Rectal smooth muscle tissue (tissue), 1 donor: ENCODE data around the gene PKD1L1.

Source experiments
- H3K27ac ChIP-seq: one replicate; pipeline ENCODE4 v1.7.0; 2013; ENCODE audit warnings: low read depth, low read length, inconsistent platforms
- H3K27me3 ChIP-seq: one replicate; pipeline ENCODE4 v1.7.0; 2013; ENCODE audit warnings: low read length; ENCODE audit not compliant: control insufficient read depth, insufficient read depth
- H3K36me3 ChIP-seq: one replicate; pipeline ENCODE4 v1.7.0; 2013; ENCODE audit warnings: low read length; ENCODE audit not compliant: control insufficient read depth, insufficient read depth
- H3K4me1 ChIP-seq: one replicate; pipeline ENCODE4 v1.7.0; 2013; ENCODE audit warnings: low read length; ENCODE audit not compliant: control insufficient read depth, insufficient read depth
- H3K4me3 ChIP-seq: one replicate; pipeline ENCODE4 v1.7.0; 2013; ENCODE audit warnings: low read length
- H3K9ac ChIP-seq: one replicate; pipeline ENCODE4 v1.7.0; 2013; ENCODE audit warnings: low read length

Gene PKD1L1

DNA sequence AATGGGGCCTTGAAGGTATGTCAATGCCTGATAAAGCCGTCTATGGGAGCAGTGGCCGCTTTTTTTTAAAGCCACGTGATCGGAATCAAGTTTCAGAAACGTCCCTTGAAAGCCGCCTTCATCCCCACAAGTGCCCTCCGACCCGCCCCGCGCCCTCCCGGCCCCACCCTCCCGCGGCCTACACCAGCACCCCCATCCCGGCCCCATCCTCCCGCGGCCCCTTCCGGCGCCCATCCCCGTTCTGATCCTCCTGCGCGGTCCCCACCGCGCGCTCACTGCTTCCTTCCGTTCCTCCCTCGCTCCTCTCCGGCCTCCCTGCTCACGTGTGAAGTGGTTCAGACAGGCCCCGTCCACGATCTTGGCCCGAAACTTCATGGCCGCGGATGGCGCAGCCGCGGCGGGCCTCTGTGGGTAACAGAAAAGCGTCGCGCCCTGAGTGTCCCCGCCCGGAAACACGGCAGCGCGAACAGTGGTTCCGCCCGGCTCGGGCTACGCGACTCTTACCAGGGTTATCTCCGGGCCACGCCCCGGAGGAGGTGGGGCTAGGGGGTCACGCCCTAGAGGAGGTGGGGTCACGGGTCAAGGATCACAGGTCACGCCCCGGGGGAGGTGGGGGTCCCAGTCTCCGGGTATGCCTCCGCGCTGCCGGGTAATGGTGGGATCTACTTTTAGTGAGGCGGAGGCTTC lies 31.0 kb upstream of the PKD1L1 start, which contains the start of gene HUS1:
TSS of gene HUS1 (minus strand) at position 471 of the 687 bp plus-strand sequence. CDS start at position 375, 96 bp downstream.
- Histone ChIP-seq H3K4me3 (peak within 1 kb of the TSS; percentile 87), H3K4me1 (peaks cover 7% of the 10 kb centered on the region), H3K27me3 (no peaks in the 10 kb centered on the region), H3K36me3 (peaks cover 20% of the 10 kb centered on the region), H3K9ac (peak within 1 kb of the TSS; percentile 88), H3K27ac (peak within 1 kb of the TSS; percentile 91)

- Histone ChIP-seq H3K4me1 (peaks cover 7% of the 10 kb centered on the region), H3K27ac (peak overlapping the region; percentile 91), H3K9ac (peak overlapping the region; percentile 88)
These were observed 30.5 kb upstream of the PKD1L1 start for GRCh38 chr7:47978790-47979144.

GRCh38 chr7:47973739-47974138 lies 25.5 kb upstream of the PKD1L1 start:
- no peak overlapping the region for H3K9ac ChIP-seq
- H3K4me1 ChIP-seq: peaks cover 5% of the 10 kb centered on the region
- no peak overlapping the region for H3K4me3 ChIP-seq
- no peak overlapping the region for H3K27ac ChIP-seq
- H3K36me3 ChIP-seq: peaks cover 22% of the 10 kb centered on the region
- H3K27me3 ChIP-seq: no peaks in the 10 kb centered on the region

More at GRCh38 chr7:47978790-47979144, 30.5 kb upstream of the PKD1L1 start:
- Histone ChIP-seq H3K27me3 (no peaks in the 10 kb centered on the region), H3K36me3 (peaks cover 22% of the 10 kb centered on the region), H3K4me3 (peak overlapping the region; percentile 87)

DNA sequence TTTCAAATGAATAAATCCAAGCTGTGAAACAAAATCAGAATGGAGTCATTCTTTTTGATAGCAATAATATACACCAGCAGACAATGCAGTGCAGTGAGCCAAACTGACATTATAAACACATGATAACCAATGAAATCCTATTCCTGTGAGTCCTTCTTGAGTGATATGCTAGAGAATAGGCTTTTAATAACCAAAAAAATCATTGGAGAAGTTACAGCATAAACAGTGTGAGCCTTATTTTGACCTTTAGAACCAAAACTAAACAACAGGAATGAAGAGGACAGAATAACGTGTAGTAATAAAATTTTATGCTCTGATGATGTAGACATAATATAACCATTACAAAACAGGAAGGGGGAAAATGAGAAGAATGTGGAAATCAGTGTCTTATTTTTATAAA lies 22.5 kb upstream of the PKD1L1 start:
- no peak overlapping the region for H3K9ac ChIP-seq
- H3K36me3 ChIP-seq: peaks cover 28% of the 10 kb centered on the region
- no peak overlapping the region for H3K4me3 ChIP-seq
- H3K27ac ChIP-seq: no peak overlapping the region
- no peaks in the 10 kb centered on the region for H3K27me3 ChIP-seq
- no peaks in the 10 kb centered on the region for H3K4me1 ChIP-seq

- Histone ChIP-seq H3K4me1 (no peaks in the 10 kb centered on the region), H3K9ac (no peak overlapping the region), H3K36me3 (peaks cover 26% of the 10 kb centered on the region), H3K4me3 (no peak overlapping the region), H3K27me3 (no peaks in the 10 kb centered on the region), H3K27ac (no peak overlapping the region)
These were observed 20.8 kb upstream of the PKD1L1 start for GRCh38 chr7:47968847-47969774.

DNA sequence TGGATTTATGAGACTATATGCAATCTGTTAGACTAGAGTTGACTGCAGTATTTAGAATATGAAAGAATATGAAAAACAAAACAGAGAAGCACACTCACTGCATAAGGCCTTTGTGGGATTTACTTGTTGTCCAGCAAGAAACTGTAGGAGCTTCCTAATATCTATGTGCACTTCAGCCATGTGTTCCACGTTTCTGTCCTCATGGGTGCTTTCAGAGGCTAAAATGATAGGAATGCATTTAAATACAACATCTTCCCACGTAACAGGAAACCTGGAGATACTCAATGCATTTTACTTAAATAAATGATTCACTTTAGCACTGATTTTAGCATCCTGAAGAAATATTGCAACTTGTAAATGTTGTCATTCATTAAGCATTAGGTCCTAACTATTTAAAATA lies 19.4 kb upstream of the PKD1L1 start:
- Histone ChIP-seq H3K27ac (no peak overlapping the region), H3K27me3 (no peaks in the 10 kb centered on the region), H3K4me3 (no peak overlapping the region), H3K9ac (no peak overlapping the region), H3K4me1 (no peaks in the 10 kb centered on the region), H3K36me3 (peaks cover 27% of the 10 kb centered on the region)

GRCh38 chr7:47967123-47967522 lies 18.9 kb upstream of the PKD1L1 start:
- H3K36me3 ChIP-seq: peaks cover 28% of the 10 kb centered on the region
- no peaks in the 10 kb centered on the region for H3K4me1 ChIP-seq
- H3K9ac ChIP-seq: no peak overlapping the region
- H3K4me3 ChIP-seq: no peak overlapping the region
- no peak overlapping the region for H3K27ac ChIP-seq
- no peaks in the 10 kb centered on the region for H3K27me3 ChIP-seq

DNA sequence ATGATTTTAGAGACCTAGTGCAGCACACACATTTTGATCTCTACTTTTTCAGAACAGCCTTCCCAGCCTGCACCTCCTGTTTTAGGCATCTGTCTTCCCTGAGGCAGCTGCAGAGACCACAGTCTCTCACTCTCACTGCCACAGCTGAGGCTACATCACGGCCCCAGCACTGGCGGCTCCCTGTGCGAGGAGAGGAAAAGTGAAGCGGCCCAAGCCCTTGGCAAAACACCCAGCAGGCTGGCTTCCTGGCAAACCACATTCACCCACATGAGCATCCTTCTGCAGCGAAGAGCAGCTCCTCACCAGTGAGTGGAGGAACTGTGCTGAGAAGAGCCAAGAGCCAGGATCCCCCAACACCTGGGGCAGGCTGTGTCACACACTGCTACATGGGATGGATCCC lies 17.2 kb upstream of the PKD1L1 start:
- Histone ChIP-seq H3K36me3 (peaks cover 28% of the 10 kb centered on the region), H3K9ac (no peak overlapping the region), H3K27me3 (no peaks in the 10 kb centered on the region), H3K4me3 (no peak overlapping the region), H3K4me1 (no peaks in the 10 kb centered on the region), H3K27ac (no peak overlapping the region)

DNA sequence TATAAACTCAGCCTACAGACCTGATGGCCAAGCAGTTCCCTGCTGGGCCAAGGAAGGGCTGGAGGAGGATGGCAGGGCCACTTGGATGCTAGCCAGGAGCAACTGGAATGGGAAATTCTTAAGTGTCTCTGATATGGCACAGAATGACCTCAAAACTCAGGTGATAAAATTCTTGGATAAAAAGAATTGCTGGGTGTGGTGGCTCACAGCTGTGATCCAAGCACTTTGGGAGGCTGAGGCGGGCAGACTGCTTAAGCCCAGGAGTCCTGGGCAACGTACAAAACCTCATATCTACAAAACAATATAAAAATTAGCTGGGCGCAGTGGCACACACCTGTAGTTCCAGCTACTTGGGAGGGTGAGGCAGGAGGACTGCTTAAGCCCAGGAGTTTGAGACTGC lies 14.0 kb upstream of the PKD1L1 start:
- no peak overlapping the region for H3K27ac ChIP-seq
- H3K4me3 ChIP-seq: no peak overlapping the region
- H3K9ac ChIP-seq: no peak overlapping the region
- peaks cover 27% of the 10 kb centered on the region for H3K36me3 ChIP-seq
- no peaks in the 10 kb centered on the region for H3K27me3 ChIP-seq
- H3K4me1 ChIP-seq: no peaks in the 10 kb centered on the region

- Histone ChIP-seq H3K36me3 (peaks cover 5% of the 10 kb centered on the region), H3K4me3 (no peak overlapping the region), H3K4me1 (no peaks in the 10 kb centered on the region), H3K9ac (no peak overlapping the region), H3K27ac (no peak overlapping the region), H3K27me3 (no peaks in the 10 kb centered on the region)
These were observed 8.9 kb upstream of the PKD1L1 start for GRCh38 chr7:47957156-47957555.

DNA sequence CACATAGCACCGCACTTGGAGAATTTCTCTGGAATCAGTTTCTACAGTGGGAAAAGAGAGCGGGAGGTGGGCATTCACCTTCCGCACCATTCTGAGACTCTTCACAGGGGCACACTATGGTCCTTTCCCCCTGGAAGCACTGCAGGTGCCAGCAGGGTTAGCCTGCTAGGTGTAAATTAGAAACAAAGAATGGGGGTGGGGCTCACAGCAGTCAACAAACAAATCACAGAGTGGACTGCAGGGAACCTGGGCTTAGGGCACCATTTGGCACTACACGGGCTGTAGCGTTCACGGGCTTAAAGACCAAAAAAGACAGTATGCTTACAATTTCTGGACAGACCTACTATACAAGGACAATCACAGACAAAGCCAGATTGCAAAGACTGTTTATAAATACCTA lies 8.0 kb upstream of the PKD1L1 start:
- Histone ChIP-seq H3K27me3 (no peaks in the 10 kb centered on the region), H3K4me3 (no peak overlapping the region), H3K4me1 (no peaks in the 10 kb centered on the region), H3K9ac (no peak overlapping the region), H3K27ac (no peak overlapping the region), H3K36me3 (peaks cover 5% of the 10 kb centered on the region)

GRCh38 chr7:47954231-47954911 lies 6.1 kb upstream of the PKD1L1 start:
- Histone ChIP-seq H3K27ac (no peak overlapping the region), H3K27me3 (no peaks in the 10 kb centered on the region), H3K4me3 (no peak overlapping the region), H3K36me3 (peaks cover 5% of the 10 kb centered on the region), H3K4me1 (no peaks in the 10 kb centered on the region), H3K9ac (no peak overlapping the region)
